CD4-positive, alpha-beta T cell treated with Interleukin-6 at 100 ng/mL for 8 hours (primary cell): ENCODE data around the gene SSTR4.
"Not testable (repeated sequence)": the region's sequence is repeated elsewhere in the genome, so short reads cannot be mapped to it uniquely, and the experiment has no call there.

Source experiments
- DNase-seq: peaks from one replicate; pipeline ENCODE4 v3.0.0-alpha.2; 2020; ENCODE audit warnings: mixed read lengths, low spot score

SSTR4 gene

GRCh38 chr20:23034721-23035671 is at the start of gene SSTR4:
Gene SSTR4, plus strand, starts transcription at chr20:23035312. Its CDS starts 172 bp downstream, at chr20:23035484.
- DNase-seq = no peak

GRCh38 chr20:22986601-22987000 is 48.5 kb upstream of the SSTR4 start:
- no peak for DNase-seq

- DNase-seq = not testable (repeated sequence)
These were observed 43.7 kb upstream of the SSTR4 start for GRCh38 chr20:22991424-22991823.

GRCh38 chr20:22993823-22994222 is 41.3 kb upstream of the SSTR4 start:
- DNase-seq = no peak

- no peak for DNase-seq
These were observed 39.2 kb upstream of the SSTR4 start for GRCh38 chr20:22995923-22996322.

GRCh38 chr20:22998476-22998875 is 36.6 kb upstream of the SSTR4 start:
- no peak for DNase-seq

- DNase-seq = no peak
These were observed 35.4 kb upstream of the SSTR4 start for GRCh38 chr20:22999756-23000155.

GRCh38 chr20:23000232-23000947 is 34.7 kb upstream of the SSTR4 start:
- DNase-seq = no peak

GRCh38 chr20:23002276-23002675 is 32.8 kb upstream of the SSTR4 start:
- DNase-seq = no peak

- no peak for DNase-seq
These were observed 32.0 kb upstream of the SSTR4 start for GRCh38 chr20:23003077-23003635.

- DNase-seq = no peak
These were observed 31.1 kb upstream of the SSTR4 start for GRCh38 chr20:23003881-23004460.

- DNase-seq = no peak
These were observed 29.3 kb upstream of the SSTR4 start for GRCh38 chr20:23005776-23006175.

GRCh38 chr20:23007462-23007861 is 27.6 kb upstream of the SSTR4 start:
- DNase-seq = no peak

GRCh38 chr20:23007886-23008655 is 27.0 kb upstream of the SSTR4 start:
- DNase-seq = no peak

GRCh38 chr20:23008667-23009066 is 26.4 kb upstream of the SSTR4 start:
- DNase-seq = no peak

- no peak for DNase-seq
These were observed 25.5 kb upstream of the SSTR4 start for GRCh38 chr20:23009636-23010035.

- no peak for DNase-seq
These were observed 25.0 kb upstream of the SSTR4 start for GRCh38 chr20:23010096-23010495.

- DNase-seq = no peak
These were observed 23.9 kb upstream of the SSTR4 start for GRCh38 chr20:23011008-23011721.

GRCh38 chr20:23013429-23013828 is 21.7 kb upstream of the SSTR4 start:
- no peak for DNase-seq

GRCh38 chr20:23017516-23017915 is 17.6 kb upstream of the SSTR4 start:
- DNase-seq = no peak

GRCh38 chr20:23018432-23018831 is 16.7 kb upstream of the SSTR4 start:
- no peak for DNase-seq
